ENCODE measurements around the gene POLR3K. TPM values are rescaled to one million over a fixed set of nuclear protein-coding genes. Genes with fewer than 3 reads are reported as not detected.
"Not testable (repeated sequence)": the region's sequence is repeated elsewhere in the genome, so short reads cannot be mapped to it uniquely, and the experiment has no call there.

Gene POLR3K
- polyA plus RNA-seq, 4 donors, result 8.1 to 19.9 (median 10.4) TPM

DNA sequence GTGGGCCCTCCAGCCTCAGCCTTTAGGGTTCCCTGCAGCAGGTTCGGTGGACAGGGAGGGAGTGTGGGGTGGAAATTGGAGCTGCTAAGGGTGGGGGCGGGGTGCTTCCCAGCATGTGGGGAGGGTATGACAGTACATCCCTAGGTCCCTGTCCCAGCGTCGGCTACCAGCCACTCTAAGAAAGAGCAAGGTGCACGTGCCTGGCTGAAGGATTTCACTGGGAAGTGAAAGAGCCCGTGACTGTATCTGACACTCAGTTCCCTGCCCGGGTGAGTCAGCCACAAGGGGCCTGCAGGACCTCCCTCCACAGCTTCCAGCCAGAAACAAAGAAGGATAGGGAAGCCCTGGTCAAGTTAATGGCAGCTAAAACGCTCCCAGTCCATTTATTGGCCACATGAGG lies 4.3 kb upstream of the POLR3K start:
- Histone ChIP-seq H3K27me3 (ENCODE audit: control insufficient read depth in 3 of 3, insufficient read depth in 3 of 3, low read length in 3 of 3) (no peaks in the 10 kb centered on the region), H3K4me3 (ENCODE audit: low read depth in 1 of 3, low read length in 3 of 3) (no peak overlapping the region), H3K9me3 (ENCODE audit: control insufficient read depth in 2 of 2, insufficient read depth in 1 of 2, low read depth in 1 of 2, low read length in 1 of 2) (no peaks in the 10 kb centered on the region), H3K4me1 (ENCODE audit: control insufficient read depth in 3 of 3, insufficient read depth in 2 of 3, low read depth in 1 of 3, low read length in 2 of 3) (peaks cover 0 to 6% (median 2%) of the 10 kb centered on the region in 3 donors), H3K27ac (ENCODE audit: low read depth in 1 of 3, low read length in 2 of 3) (no peak overlapping the region), H3K36me3 (ENCODE audit: control insufficient read depth in 3 of 3, insufficient read depth in 2 of 3, low read depth in 1 of 3, low read length in 3 of 3) (peaks cover 0 to 68% (median 0%) of the 10 kb centered on the region in 3 donors)
- FAIRE-seq (no peak), DNase-seq (no peak)
- WGBS, 3 donors, result 80 to 86% (median 81%) methylated on average over 8 of the region's 8 CpGs

GRCh38 chr16:56231-56927 lies 3.0 kb upstream of the POLR3K start:
- Histone ChIP-seq H3K27me3 (ENCODE audit: control insufficient read depth in 3 of 3, insufficient read depth in 3 of 3, low read length in 3 of 3) (no peaks in the 10 kb centered on the region), H3K36me3 (ENCODE audit: control insufficient read depth in 3 of 3, insufficient read depth in 2 of 3, low read depth in 1 of 3, low read length in 3 of 3) (peaks cover 0 to 57% (median 0%) of the 10 kb centered on the region in 3 donors), H3K27ac (ENCODE audit: low read depth in 1 of 3, low read length in 2 of 3) (no peak overlapping the region), H3K9me3 (ENCODE audit: control insufficient read depth in 2 of 2, insufficient read depth in 1 of 2, low read depth in 1 of 2, low read length in 1 of 2) (no peaks in the 10 kb centered on the region), H3K4me3 (ENCODE audit: low read depth in 1 of 3, low read length in 3 of 3) (no peak overlapping the region), H3K4me1 (ENCODE audit: control insufficient read depth in 3 of 3, insufficient read depth in 2 of 3, low read depth in 1 of 3, low read length in 2 of 3) (peaks cover 0 to 6% (median 2%) of the 10 kb centered on the region in 3 donors)
- WGBS, 3 donors, result 89 to 94% (median 93%) methylated on average over 17 of the region's 17 CpGs
- DNase-seq, result no peak
- FAIRE-seq, result no peak

GRCh38 chr16:55571-56136 lies 2.2 kb upstream of the POLR3K start:
- Histone ChIP-seq H3K36me3 (ENCODE audit: control insufficient read depth in 3 of 3, insufficient read depth in 2 of 3, low read depth in 1 of 3, low read length in 3 of 3) (peaks cover 0 to 55% (median 0%) of the 10 kb centered on the region in 3 donors), H3K4me3 (ENCODE audit: low read depth in 1 of 3, low read length in 3 of 3) (no peak overlapping the region), H3K4me1 (ENCODE audit: control insufficient read depth in 3 of 3, insufficient read depth in 2 of 3, low read depth in 1 of 3, low read length in 2 of 3) (peaks cover 0 to 6% (median 2%) of the 10 kb centered on the region in 3 donors), H3K27me3 (ENCODE audit: control insufficient read depth in 3 of 3, insufficient read depth in 3 of 3, low read length in 3 of 3) (no peaks in the 10 kb centered on the region), H3K9me3 (ENCODE audit: control insufficient read depth in 2 of 2, insufficient read depth in 1 of 2, low read depth in 1 of 2, low read length in 1 of 2) (no peaks in the 10 kb centered on the region), H3K27ac (ENCODE audit: low read depth in 1 of 3, low read length in 2 of 3) (no peak overlapping the region)
- DNase-seq (no peak), FAIRE-seq (no peak)
- WGBS, 3 donors, result 89 to 96% (median 94%) methylated on average over 11 of the region's 11 CpGs

DNA sequence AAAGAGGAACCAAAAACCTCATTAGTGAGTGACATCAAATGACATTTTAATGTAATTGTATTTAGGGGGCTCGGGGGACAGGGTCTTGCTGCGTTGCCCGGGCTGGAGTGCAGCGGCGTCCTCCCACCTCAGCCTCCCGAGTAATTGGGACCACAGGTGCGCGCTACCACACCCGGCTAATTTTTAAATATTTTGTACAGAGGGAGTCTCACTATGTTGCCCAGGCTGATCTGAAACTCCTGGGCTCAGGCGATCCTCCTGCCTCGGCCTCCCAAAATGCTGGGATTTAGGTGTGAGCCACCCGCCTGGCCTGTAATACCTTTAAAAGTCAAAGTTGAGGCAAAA lies 801 bp upstream of the POLR3K start:
- FAIRE-seq (no peak), DNase-seq (no peak)
- Histone ChIP-seq H3K4me1 (ENCODE audit: control insufficient read depth in 3 of 3, insufficient read depth in 2 of 3, low read depth in 1 of 3, low read length in 2 of 3) (peaks cover 0 to 6% (median 2%) of the 10 kb centered on the region in 3 donors), H3K36me3 (ENCODE audit: control insufficient read depth in 3 of 3, insufficient read depth in 2 of 3, low read depth in 1 of 3, low read length in 3 of 3) (peaks cover 0 to 51% (median 0%) of the 10 kb centered on the region in 3 donors), H3K4me3 (ENCODE audit: low read depth in 1 of 3, low read length in 3 of 3) (peak overlapping the region; percentile 70 to 88 (median 77)), H3K9me3 (ENCODE audit: control insufficient read depth in 2 of 2, insufficient read depth in 1 of 2, low read depth in 1 of 2, low read length in 1 of 2) (no peaks in the 10 kb centered on the region), H3K27ac (ENCODE audit: low read depth in 1 of 3, low read length in 2 of 3) (no peak overlapping the region), H3K27me3 (ENCODE audit: control insufficient read depth in 3 of 3, insufficient read depth in 3 of 3, low read length in 3 of 3) (no peaks in the 10 kb centered on the region)
- 21 to 43% (median 22%) methylated on average over 12 of the region's 12 CpGs for WGBS, 3 donors

DNA sequence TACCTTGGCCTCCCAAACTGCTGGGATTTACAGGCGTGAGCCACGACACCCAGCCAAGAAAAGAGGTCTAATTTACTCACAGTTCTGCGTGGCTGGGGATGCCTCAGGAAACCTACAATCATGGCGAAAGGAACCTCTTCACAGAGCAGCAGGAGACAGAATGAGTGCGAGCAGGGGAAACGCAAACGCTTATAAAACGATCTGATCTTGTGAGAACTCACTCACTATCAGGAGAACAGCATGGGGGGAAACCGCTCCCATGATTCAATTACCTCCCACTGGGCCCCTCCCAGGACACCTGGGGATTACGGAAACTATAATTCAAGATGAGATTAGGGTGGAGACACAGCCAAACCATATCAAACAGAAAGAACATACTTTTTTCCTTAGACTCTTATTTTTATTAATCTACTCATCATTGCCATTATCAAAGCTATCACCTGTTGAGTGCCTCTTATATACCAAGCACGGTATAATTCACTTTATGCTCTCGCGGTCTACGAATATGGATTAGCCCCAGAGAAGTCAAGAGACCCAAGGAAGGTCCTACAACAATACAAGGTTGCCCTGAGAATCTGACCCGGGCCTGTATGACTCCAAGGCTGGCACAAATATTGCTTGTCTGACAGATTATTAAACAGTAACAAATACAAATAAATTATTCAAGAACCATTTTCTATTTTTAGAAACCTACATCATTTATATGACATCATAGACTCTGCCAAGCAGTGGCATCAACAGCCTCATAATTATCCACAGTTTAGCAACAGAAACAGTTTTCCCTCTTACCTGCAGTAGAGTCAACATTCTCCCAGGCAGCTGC lies 2.4 kb downstream of the POLR3K start:
- no peaks in the 10 kb centered on the region for H3K27me3 ChIP-seq (ENCODE audit: control insufficient read depth in 3 of 3, insufficient read depth in 3 of 3, low read length in 3 of 3)
- no peaks in the 10 kb centered on the region for H3K9me3 ChIP-seq (ENCODE audit: control insufficient read depth in 2 of 2, insufficient read depth in 1 of 2, low read depth in 1 of 2, low read length in 1 of 2)
- FAIRE-seq, result no peak
- H3K27ac ChIP-seq (ENCODE audit: low read depth in 1 of 3, low read length in 2 of 3), result no peak overlapping the region
- peaks cover 2 to 27% (median 2%) of the 10 kb centered on the region in 3 donors for H3K36me3 ChIP-seq (ENCODE audit: control insufficient read depth in 3 of 3, insufficient read depth in 2 of 3, low read depth in 1 of 3, low read length in 3 of 3)
- WGBS, 3 donors, result 88 to 89% (median 88%) methylated on average over 15 of the region's 15 CpGs
- DNase-seq, result no peak
- peaks cover 0 to 6% (median 2%) of the 10 kb centered on the region in 3 donors for H3K4me1 ChIP-seq (ENCODE audit: control insufficient read depth in 3 of 3, insufficient read depth in 2 of 3, low read depth in 1 of 3, low read length in 2 of 3)
- no peak overlapping the region for H3K4me3 ChIP-seq (ENCODE audit: low read depth in 1 of 3, low read length in 3 of 3)

DNA sequence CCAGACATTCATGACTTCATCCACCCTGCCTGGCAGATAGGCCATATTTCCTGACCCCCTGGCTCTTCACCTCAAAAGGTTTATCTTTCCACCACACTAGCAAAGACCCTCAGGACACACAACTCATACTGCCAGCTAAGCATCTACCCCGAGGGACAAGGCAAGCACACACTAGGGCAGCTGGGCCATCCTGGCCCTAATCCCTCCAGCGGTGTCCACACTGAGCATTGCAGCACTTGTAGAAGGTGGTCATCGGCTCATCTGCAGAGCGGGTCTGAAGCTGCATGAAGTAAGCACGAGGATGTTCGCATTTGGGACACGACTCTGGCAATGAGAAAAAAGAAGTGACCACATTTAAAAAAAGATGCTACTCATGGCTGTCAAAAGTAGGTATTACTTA lies 6.2 kb downstream of the POLR3K start:
- Histone ChIP-seq H3K27me3 (ENCODE audit: control insufficient read depth in 3 of 3, insufficient read depth in 3 of 3, low read length in 3 of 3) (no peaks in the 10 kb centered on the region), H3K4me3 (ENCODE audit: low read depth in 1 of 3, low read length in 3 of 3) (no peak overlapping the region), H3K4me1 (ENCODE audit: control insufficient read depth in 3 of 3, insufficient read depth in 2 of 3, low read depth in 1 of 3, low read length in 2 of 3) (no peaks in the 10 kb centered on the region), H3K9me3 (ENCODE audit: control insufficient read depth in 2 of 2, insufficient read depth in 1 of 2, low read depth in 1 of 2, low read length in 1 of 2) (no peaks in the 10 kb centered on the region), H3K36me3 (ENCODE audit: control insufficient read depth in 3 of 3, insufficient read depth in 2 of 3, low read depth in 1 of 3, low read length in 3 of 3) (peaks cover 7 to 26% (median 7%) of the 10 kb centered on the region in 3 donors), H3K27ac (ENCODE audit: low read depth in 1 of 3, low read length in 2 of 3) (no peak overlapping the region)
- 94 to 98% (median 94%) methylated on average over 7 of the region's 7 CpGs for WGBS, 3 donors
- DNase-seq (no peak), FAIRE-seq (no peak)

GRCh38 chr16:46510-46909 lies 6.9 kb downstream of the POLR3K start:
- 93 to 97% (median 95%) methylated on average over 7 of the region's 7 CpGs for WGBS, 3 donors
- not testable (repeated sequence) for H3K27ac ChIP-seq (ENCODE audit: low read depth in 1 of 3, low read length in 2 of 3); H3K9me3 ChIP-seq (ENCODE audit: control insufficient read depth in 2 of 2, insufficient read depth in 1 of 2, low read depth in 1 of 2, low read length in 1 of 2); H3K4me1 ChIP-seq (ENCODE audit: control insufficient read depth in 3 of 3, insufficient read depth in 2 of 3, low read depth in 1 of 3, low read length in 2 of 3); FAIRE-seq; DNase-seq; H3K27me3 ChIP-seq (ENCODE audit: control insufficient read depth in 3 of 3, insufficient read depth in 3 of 3, low read length in 3 of 3); H3K4me3 ChIP-seq (ENCODE audit: low read depth in 1 of 3, low read length in 3 of 3)
- H3K36me3 ChIP-seq (ENCODE audit: control insufficient read depth in 3 of 3, insufficient read depth in 2 of 3, low read depth in 1 of 3, low read length in 3 of 3), result peaks cover 7 to 28% (median 7%) of the 10 kb centered on the region in 3 donors

GRCh38 chr16:45454-45853 lies 8.0 kb downstream of the POLR3K start:
- H3K4me3 ChIP-seq (ENCODE audit: low read depth in 1 of 3, low read length in 3 of 3), result no peak overlapping the region
- H3K27ac ChIP-seq (ENCODE audit: low read depth in 1 of 3, low read length in 2 of 3), result no peak overlapping the region
- FAIRE-seq (no peak), DNase-seq (no peak)
- H3K9me3 ChIP-seq (ENCODE audit: control insufficient read depth in 2 of 2, insufficient read depth in 1 of 2, low read depth in 1 of 2, low read length in 1 of 2), result no peaks in the 10 kb centered on the region
- H3K27me3 ChIP-seq (ENCODE audit: control insufficient read depth in 3 of 3, insufficient read depth in 3 of 3, low read length in 3 of 3), result no peaks in the 10 kb centered on the region
- no peaks in the 10 kb centered on the region for H3K4me1 ChIP-seq (ENCODE audit: control insufficient read depth in 3 of 3, insufficient read depth in 2 of 3, low read depth in 1 of 3, low read length in 2 of 3)
- H3K36me3 ChIP-seq (ENCODE audit: control insufficient read depth in 3 of 3, insufficient read depth in 2 of 3, low read depth in 1 of 3, low read length in 3 of 3), result peaks cover 7 to 24% (median 7%) of the 10 kb centered on the region in 3 donors
- WGBS, 3 donors, result 83 to 92% (median 85%) methylated on average over 5 of the region's 5 CpGs
